HK-2 (cell line): ENCODE data around the gene MED27.

Experiments used
- DNase-seq: peaks from one replicate; pipeline ENCODE4 v3.0.0-alpha.2; 2018; ENCODE audit not compliant: unreplicated experiment

MED27 gene

GRCh38 chr9:131837316-131837715 is 242.4 kb downstream of the MED27 start:
- no peak for DNase-seq

GRCh38 chr9:131836607-131837315 is 242.9 kb downstream of the MED27 start:
- DNase-seq = no peak

GRCh38 chr9:131836021-131836420 is 243.6 kb downstream of the MED27 start:
- no peak for DNase-seq

- DNase-seq = no peak
Measured at GRCh38 chr9:131835151-131835910, 244.3 kb downstream of the MED27 start.

GRCh38 chr9:131834721-131835120 is 244.9 kb downstream of the MED27 start:
- no peak for DNase-seq

- peak; percentile 35 for DNase-seq
Measured at GRCh38 chr9:131833906-131834305, 245.8 kb downstream of the MED27 start.

GRCh38 chr9:131833083-131833482 is 246.6 kb downstream of the MED27 start:
- DNase-seq = no peak

- DNase-seq = no peak
Measured at GRCh38 chr9:131831380-131832165, 248.1 kb downstream of the MED27 start.

GRCh38 chr9:131827821-131828369 is 251.8 kb downstream of the MED27 start:
- DNase-seq = no peak

- no peak for DNase-seq
Measured at GRCh38 chr9:131826966-131827525, 252.6 kb downstream of the MED27 start.

GRCh38 chr9:131826053-131826452 is 253.6 kb downstream of the MED27 start:
- DNase-seq = no peak

- DNase-seq = no peak
Measured at GRCh38 chr9:131824953-131825495, 254.6 kb downstream of the MED27 start.

- DNase-seq = no peak
Measured at GRCh38 chr9:131824155-131824594, 255.5 kb downstream of the MED27 start.

GRCh38 chr9:131823701-131824146 is 255.9 kb downstream of the MED27 start:
- DNase-seq = no peak

- no peak for DNase-seq
Measured at GRCh38 chr9:131818089-131818488, 261.6 kb downstream of the MED27 start.

GRCh38 chr9:131817627-131818026 is 262.0 kb downstream of the MED27 start:
- no peak for DNase-seq

- DNase-seq = no peak
Measured at GRCh38 chr9:131817073-131817472, 262.6 kb downstream of the MED27 start.

GRCh38 chr9:131815970-131816873 is 263.4 kb downstream of the MED27 start:
- DNase-seq = no peak

- no peak for DNase-seq
Measured at GRCh38 chr9:131814707-131815106, 265.0 kb downstream of the MED27 start.

GRCh38 chr9:131813116-131813515 is 266.6 kb downstream of the MED27 start:
- DNase-seq = peak; percentile 39
